ENCODE data around the gene OPCML. TPM values are rescaled to one million over a fixed set of nuclear protein-coding genes. Genes with fewer than 3 reads are reported as not detected.

Gene OPCML
- total and polyA plus RNA-seq, 2 experiments from 2014 or later: 0.21 to 0.51 TPM

GRCh38 chr11:133007027-133007584 lies 525.2 kb downstream of the OPCML start:
- TF ChIP-seq CTCF (IDR thresholded peaks at IDR 0.05; ENCODE audit: low read depth, low read length): no peak
- Histone ChIP-seq H3K9me3 (ENCODE audit: low read depth) (no peaks in the 10 kb centered on the region), H3K4me3 (no peak overlapping the region), H3K4me1 (ENCODE audit: low read depth) (peaks cover 20% of the 10 kb centered on the region), H3K27me3 (no peaks in the 10 kb centered on the region), H3K27ac (peak overlapping the region; percentile 41), H3K36me3 (no peaks in the 10 kb centered on the region)
- no peak for DNase-seq (ENCODE audit: low read depth in 1 of 2, low spot score in 1 of 2)

GRCh38 chr11:133004369-133004768 lies 527.9 kb downstream of the OPCML start:
- no peaks in the 10 kb centered on the region for H3K9me3 ChIP-seq (ENCODE audit: low read depth)
- no peaks in the 10 kb centered on the region for H3K36me3 ChIP-seq
- H3K27ac ChIP-seq: no peak overlapping the region
- H3K4me3 ChIP-seq: no peak overlapping the region
- DNase-seq (ENCODE audit: low read depth in 1 of 2, low spot score in 1 of 2): no peak
- TF ChIP-seq CTCF (IDR thresholded peaks at IDR 0.05; ENCODE audit: low read depth, low read length): no peak
- H3K4me1 ChIP-seq (ENCODE audit: low read depth): peaks cover 17% of the 10 kb centered on the region
- H3K27me3 ChIP-seq: no peaks in the 10 kb centered on the region

GRCh38 chr11:132999516-132999915 lies 532.8 kb downstream of the OPCML start:
- Histone ChIP-seq H3K4me1 (ENCODE audit: low read depth) (no peaks in the 10 kb centered on the region), H3K36me3 (no peaks in the 10 kb centered on the region), H3K27ac (no peak overlapping the region), H3K4me3 (no peak overlapping the region), H3K9me3 (ENCODE audit: low read depth) (no peaks in the 10 kb centered on the region), H3K27me3 (peaks cover 17% of the 10 kb centered on the region)
- DNase-seq (ENCODE audit: low read depth in 1 of 2, low spot score in 1 of 2): peak in 1 of 2 donors; percentile 46
- no peak for TF ChIP-seq CTCF (IDR thresholded peaks at IDR 0.05; ENCODE audit: low read depth, low read length)

GRCh38 chr11:132999031-132999430 lies 533.3 kb downstream of the OPCML start:
- no peak overlapping the region for H3K27ac ChIP-seq
- peaks cover 22% of the 10 kb centered on the region for H3K27me3 ChIP-seq
- H3K4me3 ChIP-seq: no peak overlapping the region
- no peaks in the 10 kb centered on the region for H3K9me3 ChIP-seq (ENCODE audit: low read depth)
- H3K36me3 ChIP-seq: no peaks in the 10 kb centered on the region
- no peaks in the 10 kb centered on the region for H3K4me1 ChIP-seq (ENCODE audit: low read depth)
- DNase-seq (ENCODE audit: low read depth in 1 of 2, low spot score in 1 of 2): no peak
- no peak for TF ChIP-seq CTCF (IDR thresholded peaks at IDR 0.05; ENCODE audit: low read depth, low read length)

- peaks cover 38% of the 10 kb centered on the region for H3K27me3 ChIP-seq
- H3K4me1 ChIP-seq (ENCODE audit: low read depth): no peaks in the 10 kb centered on the region
- DNase-seq (ENCODE audit: low read depth in 1 of 2, low spot score in 1 of 2): no peak
- no peak overlapping the region for H3K4me3 ChIP-seq
- H3K36me3 ChIP-seq: no peaks in the 10 kb centered on the region
- no peak overlapping the region for H3K27ac ChIP-seq
- no peaks in the 10 kb centered on the region for H3K9me3 ChIP-seq (ENCODE audit: low read depth)
- TF ChIP-seq CTCF (IDR thresholded peaks at IDR 0.05; ENCODE audit: low read depth, low read length): no peak
Measured at GRCh38 chr11:132997396-132997795, 534.9 kb downstream of the OPCML start.

All from cardiac muscle cell (in vitro differentiated cells and primary cell).